Activated CD4-positive, alpha-beta T cell treated with anti-CD3 and anti-CD28 coated beads, Interleukin-2, amount 50 U/mL, for 24 hours (primary cell): ENCODE measurements around the gene GAS6.

ENCODE experiments used
- DNase-seq, 2 donors: peaks; one replicate each; pipeline ENCODE4 v3.0.0-alpha.2; 2020; ENCODE audit warnings: low read depth in 1 of 2, low spot score in 1 of 2

The GAS6 gene

GRCh38 chr13:113852536-113853517, 11.0 kb downstream of the GAS6 start:
- DNase-seq: no peak

- DNase-seq: no peak
Observed at GRCh38 chr13:113851826-113852535, 11.9 kb downstream of the GAS6 start.

- DNase-seq: no peak
Observed at GRCh38 chr13:113851480-113851803, 12.4 kb downstream of the GAS6 start.

- DNase-seq: no peak
Observed at GRCh38 chr13:113850722-113851479, 13.0 kb downstream of the GAS6 start.

GRCh38 chr13:113849981-113850721, 13.7 kb downstream of the GAS6 start:
- no peak for DNase-seq

- DNase-seq: no peak
Observed at GRCh38 chr13:113849546-113849945, 14.3 kb downstream of the GAS6 start.

- no peak for DNase-seq
Observed at GRCh38 chr13:113848431-113849260, 15.2 kb downstream of the GAS6 start.

- DNase-seq: no peak
Observed at GRCh38 chr13:113848020-113848419, 15.9 kb downstream of the GAS6 start.

- DNase-seq: no peak
Observed at GRCh38 chr13:113846636-113847318, 17.1 kb downstream of the GAS6 start.

GRCh38 chr13:113845723-113846635, 17.9 kb downstream of the GAS6 start:
- no peak for DNase-seq

- no peak for DNase-seq
Observed at GRCh38 chr13:113845055-113845454, 18.8 kb downstream of the GAS6 start.

- DNase-seq: no peak
Observed at GRCh38 chr13:113843864-113844556, 19.9 kb downstream of the GAS6 start.

- no peak for DNase-seq
Observed at GRCh38 chr13:113843063-113843654, 20.7 kb downstream of the GAS6 start.

GRCh38 chr13:113842336-113843062, 21.4 kb downstream of the GAS6 start:
- no peak for DNase-seq

GRCh38 chr13:113841353-113841650, 22.6 kb downstream of the GAS6 start:
- DNase-seq: no peak

GRCh38 chr13:113840541-113841352, 23.1 kb downstream of the GAS6 start:
- DNase-seq: no peak
